Stimulated activated CD4-positive, alpha-beta T cell treated with anti-CD3 and anti-CD28 coated beads, TNF-alpha, amount 100 ng/mL, for 24 hours (primary cell): ENCODE measurements around the gene MRPL37.

Experiments
- DNase-seq, 3 experiments: peaks; one replicate each; pipeline ENCODE4 v3.0.0-alpha.2; 2020; ENCODE audit warnings: low read depth in 3 of 3

MRPL37 gene

DNA sequence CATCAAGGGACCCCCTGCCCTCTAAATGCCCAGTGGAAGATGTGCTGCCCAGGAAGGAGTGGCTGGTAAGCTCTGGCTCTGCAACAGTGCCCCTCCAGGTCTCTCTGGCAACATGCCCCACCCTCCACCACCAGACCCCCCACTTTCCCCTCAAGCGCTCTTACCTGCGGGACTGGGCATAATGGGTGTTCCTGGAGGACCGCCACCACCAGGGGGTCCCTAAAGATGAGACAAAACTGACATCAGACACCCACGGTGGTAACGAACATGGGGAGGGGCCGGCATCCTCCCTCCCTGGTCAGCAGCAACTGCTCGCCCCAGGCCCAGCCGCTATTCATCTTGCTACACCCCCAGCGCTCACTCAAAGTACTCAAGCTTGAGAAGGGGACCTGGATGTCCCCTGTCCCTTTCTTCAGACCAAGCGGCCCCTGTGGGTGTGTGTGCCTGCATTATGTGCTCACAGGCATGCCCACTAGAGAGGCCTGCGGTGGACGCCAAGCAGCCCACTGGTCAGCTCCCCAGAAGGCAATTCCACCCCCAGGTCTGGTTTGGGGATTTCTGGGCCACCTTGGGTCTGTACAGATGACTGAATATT, 40.9 kb downstream of the MRPL37 start:
- DNase-seq: no peak

- DNase-seq: no peak
Measured at GRCh38 chr1:54241364-54241763, 41.4 kb downstream of the MRPL37 start.

GRCh38 chr1:54243022-54243421, 43.1 kb downstream of the MRPL37 start:
- DNase-seq: no peak

DNA sequence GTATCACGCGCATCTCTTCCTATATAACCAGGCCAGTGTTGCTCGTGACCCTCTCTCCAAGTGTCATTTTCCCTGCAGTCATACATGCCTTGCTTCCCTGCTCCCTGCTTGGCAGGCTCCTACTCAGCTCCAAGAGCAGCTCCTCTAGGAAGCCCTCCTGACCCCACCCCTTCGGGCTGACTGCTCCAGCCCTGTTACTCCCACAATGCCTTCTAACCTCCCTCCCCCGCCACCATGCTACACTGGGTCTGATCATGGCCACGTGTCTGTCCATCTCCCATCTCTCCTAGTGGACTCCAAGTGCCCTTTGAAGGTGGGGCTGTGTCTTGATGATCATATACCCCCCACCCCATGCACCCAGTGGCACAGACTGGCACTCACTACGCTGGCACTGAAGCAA, 44.7 kb downstream of the MRPL37 start:
- DNase-seq: no peak

- no peak for DNase-seq
Measured at GRCh38 chr1:54245501-54245900, 45.5 kb downstream of the MRPL37 start.

DNA sequence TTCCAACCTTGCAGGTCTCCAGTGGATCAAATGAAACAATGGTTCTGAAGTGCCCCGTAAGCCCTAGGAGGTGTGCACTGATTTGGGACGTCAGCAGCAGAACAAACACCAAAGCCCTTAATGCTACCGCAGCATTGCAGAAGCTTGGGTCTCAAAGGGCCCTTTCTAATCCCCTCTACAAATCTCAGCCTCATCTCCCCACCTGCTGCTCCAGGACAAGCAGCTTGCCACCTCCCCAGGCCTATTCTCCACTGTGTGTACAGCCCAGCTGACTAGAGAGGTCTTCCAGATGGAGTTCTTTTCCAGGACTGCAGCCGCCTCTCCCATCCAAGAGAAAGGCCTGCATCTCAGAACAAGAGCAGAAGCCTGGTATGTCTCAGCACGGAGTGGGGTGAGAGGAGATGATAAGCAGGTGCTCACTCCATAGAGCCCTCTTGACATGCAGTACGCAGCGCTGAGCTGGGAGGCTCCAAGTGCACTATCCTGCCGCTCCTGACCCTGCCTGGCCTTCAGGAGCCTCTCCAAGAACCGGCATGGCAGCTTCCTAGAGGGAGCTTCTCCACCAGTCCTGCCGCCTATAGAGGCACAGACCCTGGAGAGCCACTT, 46.3 kb downstream of the MRPL37 start:
- DNase-seq: no peak

GRCh38 chr1:54247863-54248515, 48.0 kb downstream of the MRPL37 start:
- DNase-seq: no peak

- no peak for DNase-seq
Measured at GRCh38 chr1:54248966-54249365, 49.0 kb downstream of the MRPL37 start.

DNA sequence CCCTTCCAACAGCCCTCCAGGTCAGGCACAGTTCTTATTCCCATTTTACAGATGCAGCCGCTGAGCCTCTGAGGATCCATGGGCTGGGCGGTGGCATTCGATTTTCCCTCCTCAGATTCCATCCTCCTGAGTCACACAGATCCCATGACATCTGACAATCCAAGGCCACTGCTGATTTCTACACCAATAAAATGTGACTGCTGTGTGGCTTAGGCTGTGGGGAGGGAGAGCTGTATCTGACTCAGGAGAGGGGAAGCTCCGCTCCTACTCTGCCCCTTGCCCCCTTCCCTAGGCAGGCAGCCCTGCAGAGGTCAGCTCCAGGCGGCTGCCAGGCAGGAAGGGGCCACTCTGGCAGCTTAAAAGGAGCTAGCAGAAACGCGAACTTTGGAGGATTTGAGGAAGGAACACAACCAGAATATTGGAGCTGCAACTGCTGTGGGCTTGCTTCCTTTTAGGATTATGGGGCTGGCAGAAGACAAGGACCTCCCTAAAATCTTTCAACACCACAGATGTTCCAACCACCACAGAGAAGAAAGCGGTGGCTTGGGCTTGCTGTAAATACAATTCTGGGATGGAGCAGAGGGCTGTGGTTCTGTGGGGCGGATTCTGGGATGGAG, 50.0 kb downstream of the MRPL37 start:
- no peak for DNase-seq

DNA sequence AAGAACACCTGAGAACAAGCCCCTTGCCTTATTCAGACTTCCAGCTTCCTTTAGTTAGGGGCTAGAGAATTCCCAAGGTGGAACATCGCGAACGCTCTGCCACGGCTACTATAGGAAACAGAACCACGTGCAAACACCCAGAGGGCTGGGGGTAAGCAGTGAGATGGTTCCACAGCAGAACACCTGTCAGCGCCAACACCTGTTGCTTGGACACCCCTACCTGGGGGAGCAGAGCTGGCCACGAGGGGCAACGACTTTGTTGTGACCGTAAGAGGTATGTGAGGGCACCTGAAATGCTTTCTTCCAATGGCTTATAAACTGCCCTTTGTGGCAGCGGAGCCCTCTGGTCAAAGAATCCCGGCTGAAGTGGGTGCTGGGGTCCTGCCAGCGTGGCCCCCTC, 50.7 kb downstream of the MRPL37 start:
- no peak for DNase-seq

- no peak for DNase-seq
Measured at GRCh38 chr1:54252371-54252936, 52.5 kb downstream of the MRPL37 start.

DNA sequence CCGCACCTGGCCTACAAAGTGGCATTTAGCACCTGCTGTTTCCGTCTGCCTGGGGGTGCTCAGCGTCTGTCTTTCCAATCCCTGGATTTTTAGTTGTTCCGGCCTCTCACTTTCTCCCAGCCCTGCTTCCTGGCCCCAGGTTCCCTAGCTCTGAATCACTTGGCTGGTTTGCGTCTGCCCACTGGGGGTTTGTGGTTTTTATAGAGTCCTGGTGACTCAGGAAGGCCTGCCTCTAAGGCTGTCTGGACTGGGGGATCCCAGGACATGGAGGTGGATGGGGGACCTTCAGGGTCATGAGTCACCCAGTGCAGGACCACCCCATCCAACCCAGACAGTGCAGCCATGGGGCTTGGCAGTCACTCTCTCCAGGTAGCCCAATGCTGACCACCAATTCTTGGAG, 53.5 kb downstream of the MRPL37 start:
- no peak for DNase-seq

DNA sequence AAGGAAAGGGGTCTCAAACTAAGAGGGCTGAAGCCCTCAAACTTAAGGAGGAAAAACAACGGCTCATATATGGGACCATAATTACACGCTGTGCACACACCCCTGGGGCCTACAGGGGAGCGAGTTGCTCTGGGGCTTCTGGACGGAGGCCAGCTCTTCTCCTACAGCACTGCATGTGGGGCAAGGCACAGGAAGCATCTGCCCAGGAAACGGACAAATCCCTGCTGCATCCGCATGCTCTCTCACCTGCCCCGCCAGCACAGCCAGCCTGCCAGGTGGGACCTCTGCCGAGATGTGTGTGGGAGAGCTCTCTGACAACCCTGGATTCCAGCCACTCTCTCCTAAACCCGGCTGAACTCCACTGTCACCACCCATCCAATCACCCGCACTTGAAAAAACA, 54.1 kb downstream of the MRPL37 start:
- no peak for DNase-seq

GRCh38 chr1:54255026-54255702, 55.2 kb downstream of the MRPL37 start:
- DNase-seq: no peak

DNA sequence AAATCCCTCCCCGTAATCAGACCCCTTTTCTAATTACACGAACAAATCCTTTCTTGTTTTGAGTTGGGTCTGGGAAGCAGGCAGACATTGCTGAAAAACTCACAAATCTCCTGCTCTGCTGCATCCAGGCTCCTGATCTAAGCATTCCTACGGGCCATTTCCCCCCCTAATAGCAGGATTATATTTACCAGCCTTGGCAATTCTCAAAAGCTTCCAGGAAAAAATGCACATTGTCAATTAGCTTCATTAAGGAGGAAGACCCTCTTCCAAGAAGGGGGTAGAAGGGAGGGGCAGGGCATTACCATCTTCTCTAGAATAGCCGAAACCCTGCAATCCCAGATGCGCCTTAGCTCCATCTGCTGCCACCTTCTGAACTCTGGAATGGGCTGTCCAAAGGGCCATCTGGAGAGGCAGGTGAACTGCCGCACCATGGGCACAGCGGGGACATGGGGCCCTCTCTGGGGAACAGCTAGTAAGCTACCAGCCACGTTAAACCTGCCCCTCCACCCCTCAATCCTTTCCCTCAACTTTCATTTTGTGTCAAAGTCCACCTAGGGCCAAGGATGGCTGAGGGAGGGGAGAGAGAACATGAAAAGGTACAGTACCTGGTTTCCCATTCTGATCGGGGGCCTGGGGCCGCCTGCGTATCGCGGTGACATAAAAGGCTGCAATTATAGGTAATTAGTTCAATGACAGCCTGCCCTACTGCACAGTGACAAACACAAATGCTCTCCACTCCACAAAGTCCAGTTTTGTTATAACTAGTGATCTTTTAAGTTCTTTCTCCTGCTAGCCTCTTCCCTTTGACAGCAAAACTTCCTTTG, 56.8 kb downstream of the MRPL37 start:
- DNase-seq: no peak

- DNase-seq: no peak
Measured at GRCh38 chr1:54257346-54257620, 57.3 kb downstream of the MRPL37 start.

- no peak for DNase-seq
Measured at GRCh38 chr1:54257876-54258275, 57.9 kb downstream of the MRPL37 start.

GRCh38 chr1:54259546-54260140, 59.7 kb downstream of the MRPL37 start:
- no peak for DNase-seq

DNA sequence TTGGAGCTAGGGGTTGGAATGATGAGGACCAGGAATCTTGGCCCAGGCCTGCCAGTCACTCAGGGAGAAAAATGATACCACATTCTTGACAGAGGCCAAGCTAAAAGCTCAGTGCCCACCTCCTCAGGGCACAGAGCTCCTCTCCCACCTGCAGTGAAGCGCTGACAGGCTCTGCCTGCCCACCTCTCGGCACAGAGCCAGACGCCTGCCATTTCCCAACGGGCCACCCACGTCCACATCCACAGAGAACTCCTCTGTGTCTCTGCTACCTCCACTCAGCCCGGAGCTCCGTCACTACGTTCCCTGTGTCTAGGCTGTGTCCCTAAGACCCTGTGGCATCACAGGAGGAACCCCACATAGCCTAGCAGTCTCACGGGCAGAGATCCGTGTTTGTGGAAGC, 60.8 kb downstream of the MRPL37 start:
- DNase-seq: no peak

DNA sequence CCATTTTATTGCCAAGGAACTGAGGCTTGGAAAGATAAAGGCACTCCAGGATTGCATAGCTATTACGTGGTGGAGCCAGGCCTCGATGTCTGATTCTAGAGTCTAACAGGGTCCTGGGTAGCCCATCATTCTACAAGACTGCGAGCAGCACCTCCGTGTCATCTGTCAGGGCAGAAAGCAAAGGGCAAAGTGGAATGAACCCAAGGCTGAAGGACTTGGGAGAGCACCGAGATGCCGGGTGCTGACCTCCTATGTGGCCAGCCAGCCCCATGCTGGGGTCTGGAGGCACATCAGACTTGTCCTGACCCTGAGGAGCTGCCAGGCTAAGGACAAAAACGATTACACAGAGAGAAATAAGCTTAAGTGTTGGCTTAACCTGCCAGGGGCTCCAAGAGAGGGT, 62.3 kb downstream of the MRPL37 start:
- DNase-seq: no peak

DNA sequence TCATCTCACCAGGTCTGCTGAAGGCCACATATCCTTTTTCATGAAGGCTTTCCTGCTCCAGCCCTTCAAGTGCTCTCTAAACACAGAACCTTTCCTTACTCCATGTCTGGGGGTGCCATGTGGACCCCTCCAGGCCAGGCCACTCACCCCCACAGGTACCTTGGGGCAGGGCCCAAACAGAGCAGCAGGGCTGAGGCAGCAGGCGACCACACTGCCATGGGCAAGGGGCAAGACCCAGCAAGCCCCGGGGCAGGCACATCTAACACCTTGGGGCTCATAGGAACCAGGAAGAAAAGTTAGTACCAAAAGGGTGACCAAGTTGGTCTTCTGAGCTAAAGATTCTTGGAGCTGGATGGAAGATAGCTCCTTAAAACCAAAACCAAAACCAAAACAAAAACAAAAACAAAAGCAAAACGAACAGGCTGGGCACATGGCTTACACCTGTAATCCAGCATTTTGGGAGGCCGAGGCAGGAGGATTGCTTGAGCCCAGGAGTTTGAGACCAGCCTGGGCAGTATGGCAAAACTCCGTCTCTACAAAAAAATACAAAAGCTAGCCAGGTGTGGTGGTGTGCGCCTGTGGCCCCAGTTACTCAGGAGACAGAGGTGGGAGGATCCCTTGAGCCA, 63.7 kb downstream of the MRPL37 start:
- no peak for DNase-seq
